AG04449 (cell line): Measurements from ENCODE around the gene ANKDD1A.

Experiments
- CTCF ChIA-PET: fragments of 350-600 bp; formaldehyde crosslinking; extraction: SDS; loops from one replicate; lab custom pipeline; 2021; ENCODE audit warnings: antibody characterized with exemption; lab: Yijun Ruan, JAX
- POLR2A ChIA-PET: fragments of 400-600, 350-600 bp; formaldehyde crosslinking; extraction: SDS; loops from one replicate; lab custom pipeline; 2020; ENCODE audit warnings: antibody characterized with exemption, inconsistent platforms; lab: Yijun Ruan, JAX
- DNase-seq: peaks from one replicate; pipeline ENCODE4 v3.0.0-alpha.2; 2010; ENCODE audit warnings: low read depth, low spot score
- H3K4me3 ChIP-seq: 2 replicates; pipeline ENCODE4 v1.5.1; 2011; ENCODE audit warnings: low read depth, mild to moderate bottlenecking, control low read depth, low read length
- TF ChIP-seq, protein P1 (sequence below): IDR thresholded peaks from one replicate; pipeline ENCODE4 v1.5.1; 2011; ENCODE audit warnings: mild to moderate bottlenecking, moderate library complexity, low read length, control low read depth, inconsistent platforms; ENCODE audit not compliant: insufficient read depth; ENCODE audit errors: missing control alignments

Gene ANKDD1A

DNA sequence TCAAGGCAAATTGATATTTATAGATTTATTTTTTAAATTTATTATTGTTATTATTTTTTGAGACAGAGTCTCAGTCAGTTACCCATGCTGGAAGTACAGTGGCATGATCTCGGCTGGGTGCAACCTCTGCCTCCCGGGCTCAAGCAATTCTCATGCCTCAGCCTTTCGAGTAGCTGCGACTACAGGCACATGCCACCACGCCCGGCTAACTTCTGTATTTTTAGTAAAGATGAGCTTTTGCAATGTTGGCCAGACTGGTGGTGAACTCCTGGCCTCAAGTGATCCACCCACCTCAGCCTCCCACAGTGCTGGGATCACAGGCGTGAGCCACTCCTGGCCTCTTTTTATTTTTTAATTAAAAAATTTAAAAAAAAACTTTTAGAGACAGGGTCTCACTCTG is 59.0 kb downstream of the ANKDD1A start:
- ChIA-PET POLR2A (no interaction called here), CTCF (no interaction called here)
- no peak overlapping the region for H3K4me3 ChIP-seq
- TF ChIP-seq, protein P1, sequence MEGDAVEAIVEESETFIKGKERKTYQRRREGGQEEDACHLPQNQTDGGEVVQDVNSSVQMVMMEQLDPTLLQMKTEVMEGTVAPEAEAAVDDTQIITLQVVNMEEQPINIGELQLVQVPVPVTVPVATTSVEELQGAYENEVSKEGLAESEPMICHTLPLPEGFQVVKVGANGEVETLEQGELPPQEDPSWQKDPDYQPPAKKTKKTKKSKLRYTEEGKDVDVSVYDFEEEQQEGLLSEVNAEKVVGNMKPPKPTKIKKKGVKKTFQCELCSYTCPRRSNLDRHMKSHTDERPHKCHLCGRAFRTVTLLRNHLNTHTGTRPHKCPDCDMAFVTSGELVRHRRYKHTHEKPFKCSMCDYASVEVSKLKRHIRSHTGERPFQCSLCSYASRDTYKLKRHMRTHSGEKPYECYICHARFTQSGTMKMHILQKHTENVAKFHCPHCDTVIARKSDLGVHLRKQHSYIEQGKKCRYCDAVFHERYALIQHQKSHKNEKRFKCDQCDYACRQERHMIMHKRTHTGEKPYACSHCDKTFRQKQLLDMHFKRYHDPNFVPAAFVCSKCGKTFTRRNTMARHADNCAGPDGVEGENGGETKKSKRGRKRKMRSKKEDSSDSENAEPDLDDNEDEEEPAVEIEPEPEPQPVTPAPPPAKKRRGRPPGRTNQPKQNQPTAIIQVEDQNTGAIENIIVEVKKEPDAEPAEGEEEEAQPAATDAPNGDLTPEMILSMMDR: no peak
- no peak for DNase-seq

DNA sequence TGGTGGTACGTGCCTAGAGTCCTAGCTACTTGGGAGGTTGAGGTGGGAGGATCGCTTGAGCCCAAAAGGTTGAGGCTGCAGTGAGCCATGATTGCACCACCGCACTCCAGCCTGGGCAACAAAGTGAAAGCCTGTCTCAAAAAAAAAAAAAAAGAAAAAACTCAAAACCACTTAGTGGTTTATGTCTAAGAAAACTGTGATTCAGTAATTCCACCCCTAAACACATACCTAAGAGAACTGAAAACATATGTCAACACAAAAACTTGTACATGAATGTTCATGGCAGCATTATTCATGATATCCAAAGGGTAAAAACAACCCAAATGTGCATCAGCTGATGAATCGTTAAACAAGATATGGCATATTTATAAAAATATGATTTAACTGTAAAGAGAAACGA is 63.7 kb downstream of the ANKDD1A start:
- TF ChIP-seq, protein P1: no peak
- ChIA-PET CTCF (interaction anchor here (1.9 kb wide), 1 partner anchor 245 kb away, joined by 4 read pairs; no protein-coding TSS in a partner anchor), POLR2A (interaction anchor here (0.6 kb wide), 1 partner anchor 41 kb away, joined by 3 read pairs; no protein-coding TSS in a partner anchor)
- no peak for DNase-seq
- H3K4me3 ChIP-seq: no peak overlapping the region

DNA sequence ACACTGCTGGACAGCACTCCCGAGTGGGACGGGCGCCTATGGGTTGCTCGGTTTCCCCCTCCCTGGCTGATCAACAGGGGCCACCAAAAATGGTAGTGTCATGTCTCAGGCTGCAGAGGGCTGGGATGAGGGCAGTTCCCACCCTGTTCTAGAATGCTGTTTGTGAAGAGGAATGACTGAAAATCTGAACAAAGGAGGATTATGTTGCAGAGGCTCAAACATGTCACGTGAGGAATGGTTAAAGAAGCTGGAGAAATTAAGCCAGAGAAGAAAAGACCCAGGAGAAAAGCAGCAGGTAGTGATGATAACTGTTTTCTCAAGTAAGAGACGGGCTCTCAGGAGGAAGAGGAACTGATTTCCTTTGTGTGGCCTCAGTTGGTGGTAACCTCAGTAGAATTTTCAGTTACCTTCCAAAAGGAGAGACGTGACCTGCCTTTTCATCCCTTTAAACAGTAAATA is 67.6 kb downstream of the ANKDD1A start:
- DNase-seq: no peak
- ChIA-PET CTCF (interaction anchor here (0.8 to 1.4 kb wide), 2 partner anchors 14 to 252 kb away, joined by 3 to 4 read pairs; no protein-coding TSS in a partner anchor), POLR2A (no interaction called here)
- TF ChIP-seq, protein P1: no peak
- H3K4me3 ChIP-seq: no peak overlapping the region

- POLR2A ChIA-PET: no interaction called here
- H3K4me3 ChIP-seq: no peak overlapping the region
- TF ChIP-seq, protein P1: no peak
- CTCF ChIA-PET: interaction anchor here (0.6 to 0.8 kb wide), 4 partner anchors 71 to 725 kb away, joined by 3 to 4 read pairs (median 3); no protein-coding TSS in a partner anchor
- DNase-seq: no peak
Observed at GRCh38 chr15:64981812-64982431, 70.2 kb downstream of the ANKDD1A start.

GRCh38 chr15:64982472-64982871 is 70.8 kb downstream of the ANKDD1A start:
- no peak for DNase-seq
- TF ChIP-seq, protein P1: no peak
- H3K4me3 ChIP-seq: no peak overlapping the region
- CTCF ChIA-PET: interaction anchor here (0.6 kb wide), 1 partner anchor 254 kb away, joined by 3 read pairs; no protein-coding TSS in a partner anchor
- POLR2A ChIA-PET: no interaction called here

DNA sequence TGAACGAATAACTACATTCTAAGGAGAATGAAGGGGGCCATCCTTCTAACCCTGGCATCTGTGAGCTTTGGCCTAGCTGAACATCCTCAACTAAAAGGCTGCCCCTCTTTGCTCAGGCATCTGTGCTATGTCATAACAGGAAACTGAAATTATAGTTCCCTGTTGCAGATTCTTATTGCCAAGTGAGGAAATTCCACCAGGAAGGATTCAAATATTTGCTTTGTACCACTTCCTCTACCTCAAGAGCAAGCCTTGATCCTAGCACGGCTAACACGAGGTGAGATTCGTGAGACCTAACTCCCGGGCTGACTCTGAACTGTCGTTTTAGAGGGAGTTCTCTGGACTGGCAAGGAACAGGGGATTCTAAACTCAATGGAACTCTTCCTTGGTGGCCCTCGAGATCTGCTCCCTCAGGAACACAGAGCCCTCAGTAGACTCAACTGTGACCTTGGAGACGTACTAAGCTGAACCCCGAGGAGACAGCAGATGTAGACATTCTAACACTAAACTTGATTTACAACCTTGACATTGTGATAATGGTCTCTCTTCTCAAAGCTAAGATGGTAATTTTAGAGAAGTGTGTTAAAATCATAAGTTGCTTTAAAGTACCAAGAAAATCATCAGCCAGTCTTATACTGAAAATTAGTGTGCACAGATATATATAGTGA is 73.8 kb downstream of the ANKDD1A start:
- TF ChIP-seq, protein P1: no peak
- no peak overlapping the region; the same call in 1 of the 2 replicates for H3K4me3 ChIP-seq
- DNase-seq: no peak
- POLR2A ChIA-PET: no interaction called here
- CTCF ChIA-PET: interaction anchor here (1.4 to 1.5 kb wide), 2 partner anchors 9 to 254 kb away, joined by 6 to 8 read pairs; no protein-coding TSS in a partner anchor
